ENCODE data around the gene CPXM2.

CPXM2 gene

GRCh38 chr10:123883673-123884320 is 7.8 kb downstream of the CPXM2 start:
- TF ChIP-seq PAX5 (IDR thresholded peaks at IDR 0.05; ENCODE audit: insufficient read depth, low read length, severe bottlenecking) (no peak), SPI1 (IDR thresholded peaks at IDR 0.05; ENCODE audit: low read depth, low read length) (no peak), POLR2A (IDR thresholded peaks at IDR 0.05; ENCODE audit: low read depth, low read length) (no peak), POLR2AphosphoS5 (IDR thresholded peaks at IDR 0.05; ENCODE audit: low read depth, low read length) (no peak), TAF1 (IDR thresholded peaks at IDR 0.05; ENCODE audit: low read depth, low read length) (no peak), POU2F2 (IDR thresholded peaks at IDR 0.05; ENCODE audit: low read depth, low read length) (no peak)
- DNase-seq (ENCODE audit: insufficient read length, low spot score): no peak
- no peak for FAIRE-seq

DNA sequence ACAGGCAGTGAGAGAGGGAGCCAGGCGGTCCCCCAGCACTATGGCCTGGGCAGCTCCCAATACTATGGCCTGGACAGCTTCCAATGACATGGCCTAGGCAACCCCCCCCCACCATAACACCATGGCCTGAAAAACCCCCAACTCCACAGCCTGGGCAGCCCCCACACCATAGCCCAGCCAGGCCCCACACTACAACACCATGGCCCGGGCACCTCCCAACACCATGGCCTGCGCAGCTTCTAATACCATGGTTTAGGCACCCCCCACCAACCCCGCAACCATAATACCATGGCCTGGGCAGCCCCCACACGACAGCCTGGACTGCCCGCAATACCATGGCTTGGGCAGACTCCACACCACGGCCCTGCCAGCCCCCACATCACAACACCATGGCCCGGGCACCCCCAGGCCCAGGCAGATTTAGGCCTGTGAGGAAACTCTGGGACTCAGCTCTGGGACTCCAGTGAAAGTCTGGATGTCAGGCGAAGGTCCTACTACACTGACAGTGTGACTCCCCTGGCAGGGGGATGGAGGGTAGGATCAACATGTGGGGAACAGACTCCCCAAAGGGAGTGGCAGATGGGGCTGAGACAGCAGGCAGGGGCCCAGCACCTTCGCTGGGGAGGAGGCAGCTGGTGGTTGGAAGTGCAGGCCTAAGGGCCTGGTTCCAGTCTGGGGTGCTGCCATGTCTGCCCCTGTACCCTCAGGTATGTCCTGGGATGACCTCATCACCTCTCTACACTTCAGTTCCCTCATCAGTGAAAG is 8.7 kb downstream of the CPXM2 start:
- no peak for TF ChIP-seq POLR2A (IDR thresholded peaks at IDR 0.05; ENCODE audit: low read depth, low read length)
- no peak for TF ChIP-seq TAF1 (IDR thresholded peaks at IDR 0.05; ENCODE audit: low read depth, low read length)
- no peak for TF ChIP-seq PAX5 (IDR thresholded peaks at IDR 0.05; ENCODE audit: insufficient read depth, low read length, severe bottlenecking)
- TF ChIP-seq POLR2AphosphoS5 (IDR thresholded peaks at IDR 0.05; ENCODE audit: low read depth, low read length): no peak
- no peak for TF ChIP-seq POU2F2 (IDR thresholded peaks at IDR 0.05; ENCODE audit: low read depth, low read length)
- no peak for TF ChIP-seq SPI1 (IDR thresholded peaks at IDR 0.05; ENCODE audit: low read depth, low read length)
- DNase-seq (ENCODE audit: insufficient read length, low spot score) (no peak), FAIRE-seq (no peak)

DNA sequence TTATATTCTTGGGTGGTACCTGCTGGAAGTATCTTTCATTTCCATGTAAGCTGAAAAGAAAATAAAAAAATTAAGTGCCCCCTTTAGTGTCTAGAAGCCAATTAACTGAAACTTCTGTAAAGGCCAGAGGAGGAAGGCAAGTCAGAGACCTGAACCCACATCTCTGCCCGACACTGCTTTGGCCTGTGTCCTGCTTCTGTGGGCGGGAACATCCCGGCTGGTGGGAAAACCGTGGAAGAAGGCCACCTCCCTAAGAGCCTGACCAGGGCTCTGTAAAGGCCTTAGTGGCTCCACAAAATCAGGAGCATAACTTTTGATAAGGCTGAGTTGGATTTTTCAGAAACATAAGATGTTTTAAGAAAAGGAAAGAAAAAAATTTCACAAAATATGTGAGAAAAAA is 9.4 kb downstream of the CPXM2 start:
- no peak for FAIRE-seq

DNA sequence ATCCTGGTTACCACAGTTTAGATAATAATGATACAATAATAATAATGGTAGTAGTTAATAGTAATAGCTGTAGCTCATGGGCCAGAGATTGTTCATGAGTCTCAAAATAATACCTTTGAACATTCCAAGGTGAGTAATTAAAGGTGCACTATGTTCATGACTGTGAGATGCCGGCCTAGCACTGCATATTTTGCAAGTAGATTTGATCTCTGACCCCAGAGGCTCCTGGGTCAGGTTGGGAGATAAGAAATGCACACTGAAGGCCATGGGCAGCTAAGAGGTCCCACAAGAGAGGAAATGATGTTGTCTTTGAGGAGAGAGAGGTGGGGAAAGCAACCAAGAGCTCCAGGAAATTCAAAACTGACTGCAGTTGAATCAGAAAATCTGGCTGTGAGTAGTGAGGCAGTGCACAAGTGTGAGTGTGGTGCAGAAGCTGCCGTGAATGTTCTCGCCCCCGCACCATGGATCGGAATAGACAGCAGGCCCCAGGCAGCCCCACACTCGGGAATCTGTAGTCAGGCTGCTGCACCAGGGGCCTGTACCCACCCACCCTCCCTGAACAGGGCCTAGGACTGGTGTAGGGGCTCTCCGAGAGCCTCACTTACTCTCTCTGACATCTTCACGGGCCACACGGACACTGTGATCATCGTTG is 11.9 kb downstream of the CPXM2 start:
- no peak for FAIRE-seq
- no peak for DNase-seq (ENCODE audit: insufficient read length, low spot score)
- TF ChIP-seq TAF1 (IDR thresholded peaks at IDR 0.05; ENCODE audit: low read depth, low read length) (no peak), PAX5 (IDR thresholded peaks at IDR 0.05; ENCODE audit: insufficient read depth, low read length, severe bottlenecking) (no peak), POU2F2 (IDR thresholded peaks at IDR 0.05; ENCODE audit: low read depth, low read length) (no peak), SPI1 (IDR thresholded peaks at IDR 0.05; ENCODE audit: low read depth, low read length) (no peak), POLR2A (IDR thresholded peaks at IDR 0.05; ENCODE audit: low read depth, low read length) (no peak), POLR2AphosphoS5 (IDR thresholded peaks at IDR 0.05; ENCODE audit: low read depth, low read length) (no peak)

More for the DNA sequence above, 9.4 kb downstream of the CPXM2 start:
- no peak for DNase-seq (ENCODE audit: insufficient read length, low spot score)
- TF ChIP-seq PAX5 (IDR thresholded peaks at IDR 0.05; ENCODE audit: insufficient read depth, low read length, severe bottlenecking): no peak
- TF ChIP-seq POU2F2 (IDR thresholded peaks at IDR 0.05; ENCODE audit: low read depth, low read length): no peak
- no peak for TF ChIP-seq SPI1 (IDR thresholded peaks at IDR 0.05; ENCODE audit: low read depth, low read length)
- no peak for TF ChIP-seq TAF1 (IDR thresholded peaks at IDR 0.05; ENCODE audit: low read depth, low read length)
- no peak for TF ChIP-seq POLR2A (IDR thresholded peaks at IDR 0.05; ENCODE audit: low read depth, low read length)
- no peak for TF ChIP-seq POLR2AphosphoS5 (IDR thresholded peaks at IDR 0.05; ENCODE audit: low read depth, low read length)

GRCh38 chr10:123878666-123879303 is 12.8 kb downstream of the CPXM2 start:
- no peak for DNase-seq (ENCODE audit: insufficient read length, low spot score)
- no peak for FAIRE-seq
- TF ChIP-seq POU2F2 (IDR thresholded peaks at IDR 0.05; ENCODE audit: low read depth, low read length): no peak
- TF ChIP-seq POLR2A (IDR thresholded peaks at IDR 0.05; ENCODE audit: low read depth, low read length): no peak
- no peak for TF ChIP-seq POLR2AphosphoS5 (IDR thresholded peaks at IDR 0.05; ENCODE audit: low read depth, low read length)
- TF ChIP-seq SPI1 (IDR thresholded peaks at IDR 0.05; ENCODE audit: low read depth, low read length): no peak
- TF ChIP-seq TAF1 (IDR thresholded peaks at IDR 0.05; ENCODE audit: low read depth, low read length): no peak
- no peak for TF ChIP-seq PAX5 (IDR thresholded peaks at IDR 0.05; ENCODE audit: insufficient read depth, low read length, severe bottlenecking)

DNA sequence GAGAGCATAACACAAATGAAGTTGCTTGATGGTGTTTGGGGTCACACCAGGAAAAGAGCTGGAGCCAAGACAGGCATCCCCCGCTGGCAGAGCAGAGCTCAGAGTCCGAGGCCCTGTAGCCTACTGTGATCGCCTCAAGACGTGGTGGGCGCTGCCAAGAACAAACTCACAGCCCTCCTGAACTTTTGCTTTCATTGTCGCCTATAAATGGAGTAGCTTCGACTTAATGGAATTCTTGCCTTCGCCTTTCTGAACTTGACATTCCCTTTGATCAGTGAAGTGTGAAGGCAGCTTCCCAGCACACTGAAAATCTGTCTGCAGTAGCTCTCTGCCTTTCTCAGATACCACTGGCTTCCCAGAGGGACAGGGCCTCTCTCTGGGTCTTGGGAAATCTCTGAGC is 21.3 kb downstream of the CPXM2 start:
- no peak for FAIRE-seq
- TF ChIP-seq TAF1 (IDR thresholded peaks at IDR 0.05; ENCODE audit: low read depth, low read length) (no peak), PAX5 (IDR thresholded peaks at IDR 0.05; ENCODE audit: insufficient read depth, low read length, severe bottlenecking) (no peak), POLR2AphosphoS5 (IDR thresholded peaks at IDR 0.05; ENCODE audit: low read depth, low read length) (no peak), POLR2A (IDR thresholded peaks at IDR 0.05; ENCODE audit: low read depth, low read length) (no peak), SPI1 (IDR thresholded peaks at IDR 0.05; ENCODE audit: low read depth, low read length) (no peak), POU2F2 (IDR thresholded peaks at IDR 0.05; ENCODE audit: low read depth, low read length) (no peak)
- no peak for DNase-seq (ENCODE audit: insufficient read length, low spot score)

GRCh38 chr10:123869020-123869414 is 22.6 kb downstream of the CPXM2 start:
- TF ChIP-seq POLR2A (IDR thresholded peaks at IDR 0.05; ENCODE audit: low read depth, low read length): no peak
- TF ChIP-seq PAX5 (IDR thresholded peaks at IDR 0.05; ENCODE audit: insufficient read depth, low read length, severe bottlenecking): no peak
- TF ChIP-seq POU2F2 (IDR thresholded peaks at IDR 0.05; ENCODE audit: low read depth, low read length): no peak
- TF ChIP-seq POLR2AphosphoS5 (IDR thresholded peaks at IDR 0.05; ENCODE audit: low read depth, low read length): no peak
- no peak for TF ChIP-seq TAF1 (IDR thresholded peaks at IDR 0.05; ENCODE audit: low read depth, low read length)
- DNase-seq (ENCODE audit: insufficient read length, low spot score): no peak
- no peak for FAIRE-seq

DNA sequence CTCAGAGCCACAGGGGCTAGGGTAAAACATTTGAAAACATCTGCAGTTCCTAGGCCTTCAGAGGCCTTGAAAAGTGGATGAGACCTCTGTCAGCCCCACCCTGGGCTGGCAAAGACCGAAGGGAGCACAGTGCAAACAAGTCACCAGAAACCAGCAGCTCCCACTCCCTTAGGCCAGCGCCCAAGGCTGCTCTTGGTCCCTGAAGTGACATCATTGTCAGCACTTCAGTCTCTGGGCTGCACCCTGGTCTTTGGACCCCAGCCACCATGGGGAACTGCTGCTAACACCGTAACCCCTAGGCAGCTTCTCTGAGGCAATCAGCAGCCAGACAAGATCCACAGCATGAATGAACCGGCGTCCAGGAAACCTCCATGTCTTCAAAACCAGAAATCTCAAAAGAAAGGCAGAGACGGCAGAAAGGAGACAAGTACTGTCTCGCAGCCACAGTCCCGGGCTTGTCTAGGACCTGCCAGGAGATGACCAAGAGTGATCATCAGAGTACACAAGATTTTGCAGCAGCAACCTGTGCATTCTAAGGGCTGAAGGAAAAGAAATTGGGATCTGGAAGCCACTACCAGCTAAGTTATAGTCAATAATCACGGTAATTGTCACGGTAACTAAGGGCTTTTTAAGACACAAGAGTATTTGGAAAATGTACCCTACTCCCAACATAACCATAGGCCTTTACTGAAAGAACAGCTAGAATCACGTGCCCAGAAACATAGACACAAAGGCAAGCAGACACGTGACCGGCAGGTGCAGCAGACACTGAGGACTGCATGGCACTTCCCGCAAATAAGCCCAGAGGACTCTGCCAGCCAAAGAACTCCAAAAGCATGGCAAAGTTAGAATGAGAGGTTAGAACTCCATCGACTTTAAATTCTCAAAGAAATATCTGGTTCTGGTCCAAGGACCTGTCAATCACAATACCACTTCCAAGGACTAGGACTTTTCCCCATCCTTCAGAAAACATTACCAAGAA is 23.3 kb downstream of the CPXM2 start:
- TF ChIP-seq POLR2AphosphoS5 (IDR thresholded peaks at IDR 0.05; ENCODE audit: low read depth, low read length): no peak
- no peak for TF ChIP-seq POLR2A (IDR thresholded peaks at IDR 0.05; ENCODE audit: low read depth, low read length)
- TF ChIP-seq POU2F2 (IDR thresholded peaks at IDR 0.05; ENCODE audit: low read depth, low read length): no peak
- TF ChIP-seq SPI1 (IDR thresholded peaks at IDR 0.05; ENCODE audit: low read depth, low read length): no peak
- no peak for TF ChIP-seq PAX5 (IDR thresholded peaks at IDR 0.05; ENCODE audit: insufficient read depth, low read length, severe bottlenecking)
- no peak for TF ChIP-seq TAF1 (IDR thresholded peaks at IDR 0.05; ENCODE audit: low read depth, low read length)

More for the DNA sequence above, 23.3 kb downstream of the CPXM2 start:
- FAIRE-seq (no peak), DNase-seq (ENCODE audit: insufficient read length, low spot score) (no peak)
